ENCODE results near the gene SPESP1.
"Not testable (repeated sequence)": the region's sequence is repeated elsewhere in the genome, so short reads cannot be mapped to it uniquely, and the experiment has no call there.

Gene SPESP1

GRCh38 chr15:68930268-68931022 lies at the start of gene SPESP1:
SPESP1 (plus strand) TSS chr15:68930525; CDS start chr15:68930654, 129 bp downstream.
- DNase-seq: peak; percentile 40 to 44

GRCh38 chr15:68885070-68885469 lies 45.3 kb upstream of the SPESP1 start:
- no peak for DNase-seq

- DNase-seq: no peak
These were observed 43.2 kb upstream of the SPESP1 start for GRCh38 chr15:68887120-68887519.

GRCh38 chr15:68887819-68888218 lies 42.5 kb upstream of the SPESP1 start:
- no peak for DNase-seq

- DNase-seq: no peak
These were observed 41.9 kb upstream of the SPESP1 start for GRCh38 chr15:68888419-68888818.

GRCh38 chr15:68894208-68894607 lies 36.1 kb upstream of the SPESP1 start:
- DNase-seq: no peak

GRCh38 chr15:68896178-68896577 lies 34.1 kb upstream of the SPESP1 start:
- no peak for DNase-seq

GRCh38 chr15:68897016-68897415 lies 33.3 kb upstream of the SPESP1 start:
- DNase-seq: no peak

- DNase-seq: no peak
These were observed 30.3 kb upstream of the SPESP1 start for GRCh38 chr15:68900027-68900426.

GRCh38 chr15:68907396-68907923 lies 22.9 kb upstream of the SPESP1 start:
- no peak for DNase-seq

GRCh38 chr15:68909601-68910100 lies 20.7 kb upstream of the SPESP1 start:
- DNase-seq: no peak

- DNase-seq: no peak
These were observed 20.0 kb upstream of the SPESP1 start for GRCh38 chr15:68910341-68910740.

- no peak for DNase-seq
These were observed 19.5 kb upstream of the SPESP1 start for GRCh38 chr15:68910816-68911215.

GRCh38 chr15:68921926-68922325 lies 8.4 kb upstream of the SPESP1 start:
- no peak for DNase-seq

GRCh38 chr15:68924866-68925560 lies 5.3 kb upstream of the SPESP1 start:
- peak; percentile 42 to 52 for DNase-seq

GRCh38 chr15:68933001-68933400 lies 2.7 kb downstream of the SPESP1 start:
- DNase-seq: no peak

GRCh38 chr15:68934341-68934740 lies 4.0 kb downstream of the SPESP1 start:
- DNase-seq: no peak

GRCh38 chr15:68935400-68935937 lies 5.1 kb downstream of the SPESP1 start:
- no peak for DNase-seq

- no peak for DNase-seq
These were observed 9.2 kb downstream of the SPESP1 start for GRCh38 chr15:68939501-68939900.

GRCh38 chr15:68951813-68952212 lies 21.5 kb downstream of the SPESP1 start:
- DNase-seq: no peak

- DNase-seq: no peak
These were observed 27.4 kb downstream of the SPESP1 start for GRCh38 chr15:68957696-68958095.

GRCh38 chr15:68958597-68958996 lies 28.3 kb downstream of the SPESP1 start:
- no peak for DNase-seq

- DNase-seq: no peak
These were observed 32.1 kb downstream of the SPESP1 start for GRCh38 chr15:68962465-68962864.

- not testable (repeated sequence) for DNase-seq
These were observed 33.4 kb downstream of the SPESP1 start for GRCh38 chr15:68963719-68964118.
